Stimulated activated CD8-positive, alpha-beta memory T cell treated with anti-CD3 and anti-CD28 coated beads, Interleukin-15, amount 100 ng/mL, for 4 hours (primary cell): Measurements from ENCODE around the gene C6.
"Not testable (repeated sequence)": the region's sequence is repeated elsewhere in the genome, so short reads cannot be mapped to it uniquely, and the experiment has no call there.

Source experiments
- DNase-seq, 2 donors: peaks; one replicate each; pipeline ENCODE4 v3.0.0-alpha.2; 2020; ENCODE audit warnings: low read depth in 2 of 2

The C6 gene

GRCh38 chr5:41213340-41213739, at the start of gene C6:
C6 (minus strand) TSS chr5:41213532; CDS start chr5:41203230, 10,302 bp downstream.
- DNase-seq: no peak

- DNase-seq: no peak
Measured at GRCh38 chr5:41256400-41256799, 43.1 kb upstream of the C6 start.

- no peak for DNase-seq
Measured at GRCh38 chr5:41253109-41253508, 39.8 kb upstream of the C6 start.

- no peak for DNase-seq
Measured at GRCh38 chr5:41252036-41252435, 38.7 kb upstream of the C6 start.

GRCh38 chr5:41250351-41250987, 37.1 kb upstream of the C6 start:
- DNase-seq: no peak

GRCh38 chr5:41247135-41247534, 33.8 kb upstream of the C6 start:
- no peak for DNase-seq

GRCh38 chr5:41246376-41246775, 33.0 kb upstream of the C6 start:
- no peak for DNase-seq

GRCh38 chr5:41243558-41243957, 30.2 kb upstream of the C6 start:
- no peak for DNase-seq

- DNase-seq: no peak
Measured at GRCh38 chr5:41240985-41241384, 27.7 kb upstream of the C6 start.

- DNase-seq: no peak
Measured at GRCh38 chr5:41240390-41240789, 27.1 kb upstream of the C6 start.

- DNase-seq: no peak
Measured at GRCh38 chr5:41234475-41234874, 21.1 kb upstream of the C6 start.

GRCh38 chr5:41232797-41233196, 19.5 kb upstream of the C6 start:
- DNase-seq: no peak

GRCh38 chr5:41230276-41230675, 16.9 kb upstream of the C6 start:
- DNase-seq: not testable (repeated sequence)

- DNase-seq: no peak
Measured at GRCh38 chr5:41223962-41224361, 10.6 kb upstream of the C6 start.

- no peak for DNase-seq
Measured at GRCh38 chr5:41219658-41220269, 6.4 kb upstream of the C6 start.

- DNase-seq: no peak
Measured at GRCh38 chr5:41218929-41219657, 5.8 kb upstream of the C6 start.

- no peak for DNase-seq
Measured at GRCh38 chr5:41214182-41214581, 850 bp upstream of the C6 start.

GRCh38 chr5:41212935-41213334, 397 bp downstream of the C6 start:
- DNase-seq: no peak

GRCh38 chr5:41211417-41211816, 1.9 kb downstream of the C6 start:
- no peak for DNase-seq

GRCh38 chr5:41205475-41205874, 7.9 kb downstream of the C6 start:
- DNase-seq: not testable (repeated sequence)

- DNase-seq: no peak
Measured at GRCh38 chr5:41203033-41203432, 10.3 kb downstream of the C6 start.

GRCh38 chr5:41201082-41201772, 12.1 kb downstream of the C6 start:
- no peak for DNase-seq

GRCh38 chr5:41200506-41200905, 12.8 kb downstream of the C6 start:
- DNase-seq: no peak
